SK-N-SH treated with all-trans-retinoic acid at 6 μM for 48 hours (cell line): ENCODE data around the gene TMEM208.

ENCODE experiments used
- ARNTL ChIP-seq: fragments of 450-650 bp; formaldehyde crosslinking; IDR thresholded peaks from 2 replicates; pipeline ENCODE4 v1.5.0; 2020; ENCODE audit warnings: low read depth, mild to moderate bottlenecking, moderate library complexity, borderline replicate concordance
- OSR1 ChIP-seq: fragments of 250-450 bp; sonication (Bioruptor Pico); IDR thresholded peaks from 2 replicates; pipeline ENCODE4 v1.8.0; 2022; ENCODE audit warnings: moderate library complexity, mild to moderate bottlenecking, inconsistent platforms
- PATZ1 ChIP-seq: fragments of 250-450 bp; sonication (Bioruptor Pico); IDR thresholded peaks from 2 replicates; pipeline ENCODE4 v1.8.0; 2020; ENCODE audit warnings: mild to moderate bottlenecking, moderate library complexity, borderline replicate concordance
- POU6F1 ChIP-seq: fragments of 250-450 bp; sonication (Bioruptor Pico); IDR thresholded peaks from 2 replicates; pipeline ENCODE4 v1.8.0; 2021; ENCODE audit warnings: low read depth, mild to moderate bottlenecking, moderate library complexity, borderline replicate concordance
- PPARA ChIP-seq: fragments of 250-450 bp; sonication (Bioruptor Pico); IDR thresholded peaks from 2 replicates; pipeline ENCODE4 v1.5.0; 2020; ENCODE audit warnings: mild to moderate bottlenecking, borderline replicate concordance
- RARB ChIP-seq: fragments of 250-450 bp; sonication (Bioruptor Pico); IDR thresholded peaks from 2 replicates; pipeline ENCODE4 v1.8.0; 2021; ENCODE audit warnings: mild to moderate bottlenecking, moderate library complexity
- TCF4 ChIP-seq: fragments of 250-450 bp; sonication (Bioruptor Pico); IDR thresholded peaks from 2 replicates; pipeline ENCODE4 v1.8.0; 2021; ENCODE audit warnings: mild to moderate bottlenecking, moderate library complexity, borderline replicate concordance
- ZFP30 ChIP-seq: fragments of 450-650 bp; formaldehyde crosslinking; IDR thresholded peaks from 2 replicates; pipeline ENCODE4 v1.5.0; 2022; ENCODE audit warnings: mild to moderate bottlenecking, moderate library complexity
- ZNF70 ChIP-seq: fragments of 450-650 bp; formaldehyde crosslinking; IDR thresholded peaks from 2 replicates; pipeline ENCODE4 v1.5.0; 2020; ENCODE audit warnings: mild to moderate bottlenecking, moderate library complexity

GRCh38 chr16:67277999-67278772 is 51.3 kb downstream of the TMEM208 start:
- TF ChIP-seq POU6F1: no peak
- no peak for TF ChIP-seq PPARA (CRISPR knock-in tag)
- no peak for TF ChIP-seq TCF4 (CRISPR knock-in tag)
- TF ChIP-seq PATZ1: no peak
- TF ChIP-seq ZNF70 (CRISPR knock-in tag): no peak
- no peak for TF ChIP-seq OSR1
- TF ChIP-seq RARB (CRISPR knock-in tag): no peak
- TF ChIP-seq ARNTL: no peak
- TF ChIP-seq ZFP30 (CRISPR knock-in tag): no peak
